Measurements from ENCODE around the gene KRTAP22-2.

The KRTAP22-2 gene

GRCh38 chr21:30590297-30590696, at the start of gene KRTAP22-2:
KRTAP22-2 (minus strand) TSS chr21:30590397.
- H3K4me3 ChIP-seq (ENCODE audit: low read depth, low read length) = no peak within 1 kb of the TSS
- no peak for TF ChIP-seq CTCF (IDR thresholded peaks at IDR 0.05; ENCODE audit: borderline replicate concordance, insufficient read depth, low read depth, low read length)

GRCh38 chr21:30638686-30639085, 48.5 kb upstream of the KRTAP22-2 start:
- no peak overlapping the region for H3K4me3 ChIP-seq (ENCODE audit: low read depth, low read length)
- TF ChIP-seq CTCF (IDR thresholded peaks at IDR 0.05; ENCODE audit: borderline replicate concordance, insufficient read depth, low read depth, low read length) = no peak

GRCh38 chr21:30634906-30635305, 44.7 kb upstream of the KRTAP22-2 start, which contains the start of gene KRTAP20-2:
KRTAP20-2 (plus strand) TSS chr21:30635206; CDS start chr21:30635264, 58 bp downstream.
- no peak for TF ChIP-seq CTCF (IDR thresholded peaks at IDR 0.05; ENCODE audit: borderline replicate concordance, insufficient read depth, low read depth, low read length)
- H3K4me3 ChIP-seq (ENCODE audit: low read depth, low read length) = no peak within 1 kb of the TSS

GRCh38 chr21:30629200-30629599, 39.0 kb upstream of the KRTAP22-2 start:
- TF ChIP-seq CTCF (IDR thresholded peaks at IDR 0.05; ENCODE audit: borderline replicate concordance, insufficient read depth, low read depth, low read length) = no peak
- H3K4me3 ChIP-seq (ENCODE audit: low read depth, low read length) = no peak overlapping the region

- TF ChIP-seq CTCF (IDR thresholded peaks at IDR 0.05; ENCODE audit: borderline replicate concordance, insufficient read depth, low read depth, low read length) = no peak
- H3K4me3 ChIP-seq (ENCODE audit: low read depth, low read length) = no peak overlapping the region
Observed at GRCh38 chr21:30628109-30628508, 37.9 kb upstream of the KRTAP22-2 start.

GRCh38 chr21:30625449-30626165, 35.4 kb upstream of the KRTAP22-2 start:
- no peak for TF ChIP-seq CTCF (IDR thresholded peaks at IDR 0.05; ENCODE audit: borderline replicate concordance, insufficient read depth, low read depth, low read length)
- no peak overlapping the region for H3K4me3 ChIP-seq (ENCODE audit: low read depth, low read length)

- no peak for TF ChIP-seq CTCF (IDR thresholded peaks at IDR 0.05; ENCODE audit: borderline replicate concordance, insufficient read depth, low read depth, low read length)
Observed at GRCh38 chr21:30623362-30623761, 33.2 kb upstream of the KRTAP22-2 start.

More at GRCh38 chr21:30623362-30623761, 33.2 kb upstream of the KRTAP22-2 start:
- H3K4me3 ChIP-seq (ENCODE audit: low read depth, low read length) = no peak overlapping the region
